Pons (tissue), 1 donor: Measurements from ENCODE around the gene ECSIT.

ENCODE experiments used
- DNase-seq: peaks from one replicate; pipeline ENCODE4 v3.0.0-alpha.2; 2016; ENCODE audit warnings: low spot score

The ECSIT gene

DNA sequence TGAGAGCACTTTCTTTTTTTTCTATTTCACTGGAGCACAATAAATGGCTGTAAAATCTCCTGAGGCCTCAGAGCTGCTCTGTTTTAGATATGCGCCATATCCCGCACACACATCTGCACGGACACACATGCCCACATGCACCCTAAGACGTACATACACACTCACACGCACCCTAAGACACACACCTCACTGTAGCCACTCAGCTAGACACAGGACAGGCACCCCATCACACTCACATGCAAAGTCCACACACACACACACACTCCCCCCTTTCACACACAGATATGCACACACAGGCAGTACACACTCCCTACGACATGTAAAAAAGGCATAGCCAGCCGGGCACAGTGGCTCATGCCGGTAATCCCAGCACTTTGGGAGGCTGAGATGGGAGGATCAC is 21.3 kb upstream of the ECSIT start:
- DNase-seq = no peak

DNA sequence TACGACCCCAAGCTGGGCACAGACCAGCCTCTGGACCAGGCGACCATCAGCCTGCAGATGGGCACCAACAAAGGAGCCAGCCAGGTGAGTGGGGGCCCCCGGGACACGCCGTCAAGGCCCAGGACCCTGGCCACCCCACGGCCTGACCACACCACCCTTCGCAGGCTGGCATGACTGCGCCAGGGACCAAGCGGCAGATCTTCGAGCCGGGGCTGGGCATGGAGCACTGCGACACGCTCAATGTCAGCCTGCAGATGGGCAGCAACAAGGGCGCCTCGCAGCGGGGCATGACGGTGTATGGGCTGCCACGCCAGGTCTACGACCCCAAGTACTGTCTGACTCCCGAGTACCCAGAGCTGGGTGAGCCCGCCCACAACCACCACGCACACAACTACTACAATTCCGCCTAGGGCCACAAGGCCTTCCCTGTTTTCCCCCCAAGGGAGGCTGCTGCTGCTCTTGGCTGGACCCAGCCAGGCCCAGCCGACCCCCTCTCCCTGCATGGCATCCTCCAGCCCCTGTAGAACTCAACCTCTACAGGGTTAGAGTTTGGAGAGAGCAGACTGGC is 20.5 kb upstream of the ECSIT start:
- DNase-seq = no peak

DNA sequence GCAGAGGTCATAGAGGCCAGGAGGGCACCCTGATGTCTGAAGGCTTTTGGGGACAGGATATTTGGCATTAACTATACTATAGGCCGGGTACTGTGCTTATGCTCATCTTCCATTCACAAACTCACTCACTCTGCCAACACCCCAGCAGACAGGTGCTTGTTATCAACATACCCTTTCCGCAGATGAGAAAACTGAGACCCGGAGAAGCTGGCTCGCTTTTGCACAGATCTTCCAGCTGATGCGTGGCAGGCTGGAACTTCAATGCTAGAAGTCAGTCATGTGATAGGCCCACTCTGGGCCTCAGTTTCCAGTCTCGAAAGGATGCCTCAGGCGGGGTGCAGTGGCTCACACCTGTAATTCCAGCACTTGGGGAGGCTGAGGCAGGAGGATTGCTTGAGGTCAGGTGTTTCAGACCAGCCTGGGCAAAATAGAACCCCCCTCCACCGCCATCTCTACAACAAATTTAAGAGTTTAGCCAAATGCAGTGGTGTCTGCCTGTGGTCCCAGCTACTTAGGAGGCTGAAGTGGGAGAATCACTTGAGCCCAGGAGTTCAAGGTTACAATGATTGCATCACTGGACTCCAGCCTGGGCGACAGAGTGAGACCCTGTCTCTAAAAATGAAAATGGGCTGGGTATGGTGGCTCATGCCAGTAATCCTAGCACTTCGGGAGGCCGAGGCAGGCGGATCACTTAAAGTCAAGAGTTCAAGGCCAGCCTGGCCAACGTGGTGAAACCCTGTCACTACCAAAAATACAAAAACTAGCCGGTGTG is 19.2 kb upstream of the ECSIT start:
- DNase-seq = no peak

DNA sequence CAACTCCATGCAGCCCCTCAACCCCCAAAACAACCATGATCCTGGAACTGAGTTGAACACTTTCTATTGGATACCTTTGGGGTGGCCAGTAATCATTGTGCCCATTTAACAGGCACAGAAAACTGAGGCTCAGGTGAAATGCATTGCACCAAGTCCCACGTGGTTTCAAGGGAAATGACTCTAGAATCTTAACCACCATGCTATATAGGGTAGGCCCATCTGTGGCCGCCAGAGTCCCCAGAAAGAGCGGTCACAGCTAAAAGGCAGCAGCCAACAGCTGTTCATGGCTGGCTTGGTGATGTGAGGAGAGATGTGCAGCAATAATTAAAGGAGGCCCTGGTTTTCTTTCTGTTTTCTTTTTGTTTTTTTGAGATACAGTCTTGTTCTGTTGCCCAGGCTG is 12.3 kb upstream of the ECSIT start:
- DNase-seq = no peak

- no peak for DNase-seq
Observed at GRCh38 chr19:11540645-11541044, 11.7 kb upstream of the ECSIT start.

GRCh38 chr19:11539495-11540365 is 10.8 kb upstream of the ECSIT start:
- no peak for DNase-seq

DNA sequence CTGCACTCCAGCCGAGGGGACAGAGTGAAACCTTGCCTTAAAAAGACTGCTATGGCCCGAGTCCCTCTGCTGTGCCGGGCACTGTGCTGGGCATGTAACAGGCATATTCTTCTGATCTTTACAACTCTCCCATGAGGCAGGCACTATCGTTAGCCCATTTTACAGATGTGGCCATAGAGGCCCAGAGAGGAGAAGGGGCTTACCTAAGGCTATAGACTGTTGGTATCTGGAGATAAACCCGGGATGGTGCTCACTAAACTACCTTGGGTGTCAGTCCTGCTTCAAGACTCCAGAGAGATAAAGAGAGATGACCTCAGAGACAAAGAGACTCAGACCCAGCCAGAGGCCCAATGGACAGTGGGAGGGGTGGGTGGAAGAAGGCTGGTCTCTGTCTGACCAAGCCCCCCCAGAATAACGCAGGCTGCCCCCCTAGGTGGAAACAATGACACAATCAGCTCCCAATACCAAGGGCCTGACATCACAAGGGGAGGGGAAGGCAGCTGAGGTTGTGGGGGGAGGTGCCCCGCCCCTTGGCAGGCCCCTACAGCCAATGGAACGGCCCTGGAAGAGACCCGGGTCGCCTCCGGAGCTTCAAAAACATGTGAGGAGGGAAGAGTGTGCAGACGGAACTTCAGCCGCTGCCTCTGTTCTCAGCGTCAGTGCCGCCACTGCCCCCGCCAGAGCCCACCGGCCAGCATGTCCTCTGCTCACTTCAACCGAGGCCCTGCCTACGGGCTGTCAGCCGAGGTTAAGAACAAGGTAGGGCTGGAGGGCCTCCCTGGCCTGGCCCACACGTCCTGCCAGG is 9.5 kb upstream of the ECSIT start, which contains the start of gene CNN1:
TSS of gene CNN1 (plus strand) at position 620 of the 805 bp plus-strand sequence. CDS start at position 697, 77 bp downstream.
- no peak for DNase-seq

DNA sequence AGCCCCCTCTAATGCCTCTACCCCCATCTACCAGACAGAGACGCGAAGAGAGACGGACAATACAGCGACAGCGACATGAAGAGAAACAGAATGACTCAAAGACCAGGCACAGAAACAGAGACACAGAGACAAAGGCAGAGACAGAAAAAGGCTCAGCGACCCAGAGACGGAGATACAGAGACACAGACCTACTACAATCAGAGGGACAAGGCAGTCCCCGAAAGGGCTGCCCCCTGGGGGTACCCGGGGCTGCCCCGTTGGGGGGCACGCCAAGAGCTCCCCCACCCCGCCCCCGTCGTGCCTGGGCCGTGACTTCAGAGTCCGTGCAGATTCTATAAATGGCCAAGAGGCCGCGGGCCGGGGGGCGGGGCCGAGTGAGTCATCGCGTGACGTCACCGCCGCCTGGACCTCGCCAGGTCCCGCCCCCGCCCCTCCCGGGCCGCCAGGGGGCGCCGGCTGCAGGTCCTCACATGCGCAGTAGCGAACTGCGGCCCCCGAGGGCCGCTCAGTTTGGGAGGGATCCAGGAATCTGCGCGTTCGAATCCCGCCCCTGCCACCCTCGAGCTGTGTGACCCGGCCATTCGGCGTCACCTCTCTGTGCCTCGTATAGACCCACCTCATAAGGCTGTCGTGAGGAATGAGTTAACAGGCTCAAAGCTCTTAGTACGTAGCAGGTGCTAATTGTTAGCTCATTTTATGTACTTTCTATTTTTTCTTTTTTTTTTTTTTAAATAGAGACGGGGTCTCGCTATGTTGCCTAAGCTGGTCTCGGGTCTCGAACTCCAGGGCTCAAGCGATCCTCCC is 7.1 kb upstream of the ECSIT start:
- peak; percentile 79 for DNase-seq

DNA sequence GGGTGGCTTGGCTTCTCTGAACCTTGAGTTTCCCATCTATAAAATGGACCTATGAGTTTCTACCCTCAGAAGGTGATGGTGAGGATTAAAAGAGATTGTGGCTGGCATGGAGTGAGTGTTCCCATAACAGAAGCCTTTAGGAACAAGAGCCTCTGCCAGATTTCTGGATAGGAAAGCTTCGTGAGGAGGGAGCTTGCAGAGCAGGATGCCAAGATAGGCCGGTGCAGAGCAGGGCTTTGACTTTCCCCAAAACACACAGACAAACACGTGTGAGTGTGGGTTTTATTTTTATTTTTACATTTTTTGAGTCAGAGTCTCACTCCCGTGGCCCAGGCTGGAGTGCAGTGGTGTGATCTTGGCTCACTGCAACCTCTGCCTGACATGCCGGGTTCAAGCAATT is 6.0 kb upstream of the ECSIT start:
- no peak for DNase-seq

DNA sequence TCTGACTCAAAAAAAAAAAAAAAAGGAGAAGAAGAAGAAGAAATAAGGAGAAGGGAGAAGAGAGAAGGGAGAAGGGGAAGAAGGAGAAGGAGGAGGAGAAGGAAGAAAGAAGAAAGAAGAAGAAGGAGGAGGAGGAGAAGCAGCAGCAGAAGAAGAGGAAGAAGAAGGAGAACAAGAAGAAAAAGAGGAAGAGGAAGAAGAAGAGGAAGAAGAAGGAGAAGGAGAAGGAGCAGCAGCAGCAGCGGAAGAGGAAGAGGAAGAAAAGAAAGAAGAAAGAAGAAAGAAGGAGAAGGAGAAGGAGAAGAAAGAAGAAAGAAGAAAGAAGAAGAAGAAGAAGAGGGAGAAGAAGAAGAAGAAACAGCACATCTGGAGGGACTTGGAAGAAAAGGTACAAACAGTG is 5.6 kb upstream of the ECSIT start:
- no peak for DNase-seq

GRCh38 chr19:11530432-11530831 is 1.5 kb upstream of the ECSIT start:
- DNase-seq = peak; percentile 95

DNA sequence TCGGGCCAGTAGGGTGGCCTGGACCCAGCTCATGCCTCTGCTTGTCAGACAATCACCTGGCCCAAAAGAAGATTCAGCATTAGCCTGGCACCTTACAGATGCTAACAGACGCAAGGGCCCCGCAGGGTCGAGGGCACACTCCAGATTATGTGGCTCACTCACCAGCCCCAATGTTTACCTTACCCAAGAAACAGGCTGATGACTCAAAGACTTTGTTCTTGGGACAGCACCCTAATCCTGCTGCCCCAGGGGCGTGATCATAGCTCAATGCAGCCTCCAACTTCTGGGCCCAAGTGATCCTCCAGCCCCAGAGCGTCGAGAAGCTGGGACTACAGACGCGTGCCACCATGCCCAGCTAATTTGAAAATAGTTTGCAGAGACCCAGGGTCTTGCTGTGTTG is 9.8 kb downstream of the ECSIT start:
- no peak for DNase-seq

GRCh38 chr19:11513946-11514345 is 15.0 kb downstream of the ECSIT start:
- DNase-seq = no peak

DNA sequence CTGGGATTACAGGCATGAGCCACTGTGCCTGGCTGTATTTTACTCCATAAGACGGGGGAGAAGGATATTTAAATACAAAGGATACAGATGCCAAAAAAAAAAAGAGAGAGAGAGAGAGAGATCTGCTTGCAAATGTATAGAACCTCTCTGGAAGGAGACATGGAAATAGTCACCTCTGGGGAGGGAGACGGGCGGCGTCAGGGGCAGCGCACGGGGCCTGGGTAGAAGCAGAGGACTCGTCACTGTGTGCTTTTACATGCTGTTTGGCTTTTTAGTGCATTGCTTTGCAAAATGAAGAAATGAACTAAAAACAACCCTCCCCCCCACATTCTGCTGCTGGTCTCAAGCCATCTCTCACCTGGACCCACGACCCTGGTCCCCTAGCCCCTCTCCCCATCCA is 18.5 kb downstream of the ECSIT start:
- no peak for DNase-seq

DNA sequence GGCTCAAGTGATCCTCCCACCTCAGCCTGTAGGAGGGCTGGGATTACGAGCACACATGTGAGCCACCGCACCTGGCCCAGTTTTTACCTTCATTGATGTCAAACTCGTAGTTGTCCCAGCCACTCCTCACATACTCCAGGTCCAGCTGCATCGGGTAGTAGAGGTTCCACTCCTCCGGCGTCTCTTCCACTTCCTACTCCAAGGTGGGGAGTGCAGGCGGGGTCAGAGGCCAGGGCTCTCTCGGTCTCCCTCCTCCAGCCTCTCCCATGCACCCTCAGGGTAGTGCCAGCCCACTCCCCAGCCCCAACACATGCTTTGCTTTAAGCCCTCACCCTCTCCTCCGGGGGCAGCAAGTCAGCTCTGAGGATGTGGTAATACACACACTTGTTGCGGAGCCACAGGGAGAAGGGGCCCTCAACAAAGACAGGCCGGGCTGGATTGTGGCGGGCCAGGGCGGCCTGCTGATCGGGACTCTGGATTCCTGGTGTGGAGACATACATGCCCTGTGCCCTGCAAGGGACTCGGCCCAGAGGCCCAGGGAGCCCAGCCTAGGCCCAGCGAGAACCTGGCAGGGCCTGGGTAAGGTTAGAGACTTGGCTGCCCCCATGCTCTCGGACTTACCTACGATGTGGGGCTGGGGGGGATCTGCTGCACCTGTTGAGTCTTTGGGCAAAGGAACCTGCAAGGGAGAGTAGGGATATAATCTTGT is 21.4 kb downstream of the ECSIT start:
- no peak for DNase-seq

DNA sequence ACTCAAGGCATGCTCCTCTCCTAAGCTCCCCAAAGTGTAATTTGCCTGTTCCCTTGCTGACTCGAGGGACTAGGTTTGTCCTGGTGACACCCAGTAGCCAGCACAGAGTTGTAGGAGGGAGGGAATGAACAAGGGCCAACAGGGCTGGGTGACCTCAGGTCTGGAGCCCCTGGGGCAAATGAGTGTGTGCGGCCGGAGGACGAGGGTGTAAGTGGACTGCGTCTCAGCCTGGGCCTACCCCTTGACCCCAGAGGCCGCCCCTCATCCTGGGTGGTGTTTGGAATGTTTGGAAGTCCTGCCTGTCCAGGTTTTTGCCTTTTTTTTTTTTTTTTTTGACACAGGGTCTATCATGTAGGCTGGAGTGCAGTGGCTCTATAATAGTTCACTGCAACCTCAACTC is 22.0 kb downstream of the ECSIT start:
- DNase-seq = no peak

- DNase-seq = no peak
Observed at GRCh38 chr19:11506101-11506555, 22.8 kb downstream of the ECSIT start.

GRCh38 chr19:11505504-11506100 is 23.3 kb downstream of the ECSIT start, which contains the start of gene ZNF653:
TSS of gene ZNF653 (minus strand) at chr19:11505839. CDS start at chr19:11505786, 53 bp downstream.
- DNase-seq = peak; percentile 93

DNA sequence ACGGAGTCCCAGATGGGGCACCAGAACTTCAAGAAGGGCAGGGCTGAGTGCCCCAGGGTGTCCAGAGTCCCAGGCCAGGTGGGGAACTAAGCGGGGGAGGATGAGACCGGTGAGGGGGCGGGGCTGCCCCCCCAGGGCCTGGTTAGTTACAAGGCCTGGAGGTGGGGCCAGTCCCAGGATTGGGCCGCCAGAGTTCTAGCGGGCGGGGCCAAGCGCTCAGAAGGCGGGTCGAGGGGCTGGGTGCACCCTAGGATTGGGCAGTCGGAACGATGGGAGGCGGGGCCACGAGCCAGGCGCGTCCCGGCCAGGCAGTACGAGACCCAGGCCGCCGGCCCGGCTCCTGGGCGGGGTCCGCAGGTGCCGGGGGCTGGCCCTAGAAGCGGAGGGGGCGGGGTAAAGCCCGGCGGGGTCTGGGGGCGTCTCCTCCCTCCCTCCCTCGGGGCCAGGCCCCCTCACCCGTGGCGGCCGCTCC is 23.9 kb downstream of the ECSIT start:
- DNase-seq = peak; percentile 94
